ENCODE results near the gene ATXN10.

Gene ATXN10

DNA sequence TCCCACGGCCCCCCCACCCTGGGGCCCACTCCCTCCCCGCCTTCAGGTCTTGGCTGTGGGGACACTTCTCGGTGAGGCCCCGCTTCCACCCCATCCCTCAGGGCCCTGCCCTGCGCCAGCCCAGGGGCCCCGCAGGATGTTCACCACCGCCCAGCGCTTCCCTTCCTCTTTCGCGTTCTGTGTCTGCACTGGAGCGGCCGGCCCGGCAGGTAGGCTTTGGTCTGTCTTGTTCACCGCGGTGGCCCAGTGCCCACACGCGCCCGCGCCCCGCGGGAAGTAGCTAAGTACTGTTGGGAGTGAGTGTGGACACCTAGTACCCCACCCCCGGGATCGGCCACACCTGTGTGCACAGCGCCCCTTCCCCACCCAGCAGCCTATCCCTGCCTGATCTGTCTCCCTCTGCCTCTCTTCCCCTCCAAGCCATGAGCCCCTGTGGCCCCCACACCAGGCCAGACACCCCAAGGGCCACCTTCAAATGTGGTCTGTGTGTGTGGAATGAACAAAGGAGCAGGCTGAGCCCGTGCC lies 219.9 kb downstream of the ATXN10 start:
- H3K36me3 ChIP-seq (ENCODE audit: control insufficient read depth, low read length) = no peaks in the 10 kb centered on the region
- H3F3A ChIP-seq (ENCODE audit: control insufficient read depth, insufficient read depth) = no peaks in the 10 kb centered on the region
- no peaks in the 10 kb centered on the region for H4K20me1 ChIP-seq (ENCODE audit: control insufficient read depth, insufficient read depth, low read depth, low read length)
- no peak overlapping the region for H3K27ac ChIP-seq (ENCODE audit: low read depth, low read length)
- no peak overlapping the region for H3K4me2 ChIP-seq (ENCODE audit: low read length)
- no peaks in the 10 kb centered on the region for H3K4me1 ChIP-seq (ENCODE audit: control insufficient read depth, low read length)
- H3K9me2 ChIP-seq (replicated peaks; ENCODE audit: control insufficient read depth, low read length) = no peaks in the 10 kb centered on the region
- H3K9me3 ChIP-seq (ENCODE audit: control insufficient read depth, insufficient read depth, low read length) = no peaks in the 10 kb centered on the region
- no peaks in the 10 kb centered on the region for H3K27me3 ChIP-seq (ENCODE audit: control insufficient read depth, low read length)
- H3K4me3 ChIP-seq (ENCODE audit: low read length) = no peak overlapping the region
- no peaks in the 10 kb centered on the region for H3K79me2 ChIP-seq (ENCODE audit: control insufficient read depth, low read length)
- no peak for TF ChIP-seq EZH2phosphoT487 (IDR thresholded peaks at IDR 0.05; ENCODE audit: borderline replicate concordance, low read length)
- TF ChIP-seq, protein P1, sequence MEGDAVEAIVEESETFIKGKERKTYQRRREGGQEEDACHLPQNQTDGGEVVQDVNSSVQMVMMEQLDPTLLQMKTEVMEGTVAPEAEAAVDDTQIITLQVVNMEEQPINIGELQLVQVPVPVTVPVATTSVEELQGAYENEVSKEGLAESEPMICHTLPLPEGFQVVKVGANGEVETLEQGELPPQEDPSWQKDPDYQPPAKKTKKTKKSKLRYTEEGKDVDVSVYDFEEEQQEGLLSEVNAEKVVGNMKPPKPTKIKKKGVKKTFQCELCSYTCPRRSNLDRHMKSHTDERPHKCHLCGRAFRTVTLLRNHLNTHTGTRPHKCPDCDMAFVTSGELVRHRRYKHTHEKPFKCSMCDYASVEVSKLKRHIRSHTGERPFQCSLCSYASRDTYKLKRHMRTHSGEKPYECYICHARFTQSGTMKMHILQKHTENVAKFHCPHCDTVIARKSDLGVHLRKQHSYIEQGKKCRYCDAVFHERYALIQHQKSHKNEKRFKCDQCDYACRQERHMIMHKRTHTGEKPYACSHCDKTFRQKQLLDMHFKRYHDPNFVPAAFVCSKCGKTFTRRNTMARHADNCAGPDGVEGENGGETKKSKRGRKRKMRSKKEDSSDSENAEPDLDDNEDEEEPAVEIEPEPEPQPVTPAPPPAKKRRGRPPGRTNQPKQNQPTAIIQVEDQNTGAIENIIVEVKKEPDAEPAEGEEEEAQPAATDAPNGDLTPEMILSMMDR (IDR thresholded peaks at IDR 0.05; ENCODE audit: low read depth, low read length, poor library complexity, severe bottlenecking) = no peak

DNA sequence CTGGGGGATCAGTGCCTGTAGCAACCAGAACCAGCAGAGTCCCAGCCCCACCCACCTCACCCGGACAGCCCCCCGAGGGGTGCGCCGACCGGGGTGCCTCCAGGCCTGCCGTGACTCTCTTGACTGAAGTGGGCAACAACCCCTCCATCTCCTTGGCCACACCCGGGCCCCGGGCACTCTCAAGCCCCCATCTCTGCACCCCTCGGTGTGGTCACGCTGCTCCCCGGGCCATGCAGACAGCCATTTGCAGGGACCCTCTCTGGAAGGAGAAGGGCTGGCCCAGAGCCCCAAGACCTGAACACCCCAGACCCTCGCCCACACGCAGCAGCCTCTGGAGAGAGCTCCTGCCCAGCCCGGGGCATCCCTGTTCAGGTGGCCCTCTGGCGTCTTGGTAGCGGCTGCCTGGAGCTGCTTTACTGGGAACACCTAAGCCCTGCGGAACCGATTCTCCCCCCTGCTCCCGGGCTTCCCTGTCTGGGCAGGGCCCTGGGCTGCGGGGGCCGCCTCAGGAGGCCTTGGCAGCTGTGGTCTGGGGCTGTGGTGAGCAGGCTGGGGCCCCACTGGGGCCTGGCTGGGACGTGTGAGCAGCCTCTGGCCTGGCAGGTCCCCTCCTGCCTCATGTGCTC lies 220.5 kb downstream of the ATXN10 start:
- Histone ChIP-seq H3K4me1 (ENCODE audit: control insufficient read depth, low read length) (no peaks in the 10 kb centered on the region), H3K4me2 (ENCODE audit: low read length) (no peak overlapping the region), H3K27ac (ENCODE audit: low read depth, low read length) (no peak overlapping the region), H3K9me3 (ENCODE audit: control insufficient read depth, insufficient read depth, low read length) (no peaks in the 10 kb centered on the region), H3K4me3 (ENCODE audit: low read length) (no peak overlapping the region), H3K9me2 (replicated peaks; ENCODE audit: control insufficient read depth, low read length) (no peaks in the 10 kb centered on the region), H3K27me3 (ENCODE audit: control insufficient read depth, low read length) (no peaks in the 10 kb centered on the region), H3F3A (ENCODE audit: control insufficient read depth, insufficient read depth) (no peaks in the 10 kb centered on the region), H3K36me3 (ENCODE audit: control insufficient read depth, low read length) (no peaks in the 10 kb centered on the region), H3K79me2 (ENCODE audit: control insufficient read depth, low read length) (no peaks in the 10 kb centered on the region), H4K20me1 (ENCODE audit: control insufficient read depth, insufficient read depth, low read depth, low read length) (no peaks in the 10 kb centered on the region)
- TF ChIP-seq EZH2phosphoT487 (IDR thresholded peaks at IDR 0.05; ENCODE audit: borderline replicate concordance, low read length) = no peak
- TF ChIP-seq, protein P1 (IDR thresholded peaks at IDR 0.05; ENCODE audit: low read depth, low read length, poor library complexity, severe bottlenecking) = no peak

GRCh38 chr22:45892681-45893461 lies 221.2 kb downstream of the ATXN10 start:
- Histone ChIP-seq H3K79me2 (ENCODE audit: control insufficient read depth, low read length) (no peaks in the 10 kb centered on the region), H3K4me2 (ENCODE audit: low read length) (no peak overlapping the region), H3K4me3 (ENCODE audit: low read length) (no peak overlapping the region)

More at GRCh38 chr22:45892681-45893461, 221.2 kb downstream of the ATXN10 start:
- Histone ChIP-seq H3K36me3 (ENCODE audit: control insufficient read depth, low read length) (no peaks in the 10 kb centered on the region), H3F3A (ENCODE audit: control insufficient read depth, insufficient read depth) (no peaks in the 10 kb centered on the region), H3K9me2 (replicated peaks; ENCODE audit: control insufficient read depth, low read length) (no peaks in the 10 kb centered on the region), H3K4me1 (ENCODE audit: control insufficient read depth, low read length) (no peaks in the 10 kb centered on the region), H3K9me3 (ENCODE audit: control insufficient read depth, insufficient read depth, low read length) (no peaks in the 10 kb centered on the region), H3K27ac (ENCODE audit: low read depth, low read length) (no peak overlapping the region), H4K20me1 (ENCODE audit: control insufficient read depth, insufficient read depth, low read depth, low read length) (no peaks in the 10 kb centered on the region), H3K27me3 (ENCODE audit: control insufficient read depth, low read length) (no peaks in the 10 kb centered on the region)
- TF ChIP-seq, protein P1 (IDR thresholded peaks at IDR 0.05; ENCODE audit: low read depth, low read length, poor library complexity, severe bottlenecking) = no peak
- TF ChIP-seq EZH2phosphoT487 (IDR thresholded peaks at IDR 0.05; ENCODE audit: borderline replicate concordance, low read length) = no peak

Data from DOHH2 (cell line).